ENCODE results near the gene PPFIA4. TPM values are rescaled to one million over a fixed set of nuclear protein-coding genes. Genes with fewer than 3 reads are reported as not detected.

Gene PPFIA4
- total RNA-seq, 1 experiment from 2014 or later = 10.8 TPM

DNA sequence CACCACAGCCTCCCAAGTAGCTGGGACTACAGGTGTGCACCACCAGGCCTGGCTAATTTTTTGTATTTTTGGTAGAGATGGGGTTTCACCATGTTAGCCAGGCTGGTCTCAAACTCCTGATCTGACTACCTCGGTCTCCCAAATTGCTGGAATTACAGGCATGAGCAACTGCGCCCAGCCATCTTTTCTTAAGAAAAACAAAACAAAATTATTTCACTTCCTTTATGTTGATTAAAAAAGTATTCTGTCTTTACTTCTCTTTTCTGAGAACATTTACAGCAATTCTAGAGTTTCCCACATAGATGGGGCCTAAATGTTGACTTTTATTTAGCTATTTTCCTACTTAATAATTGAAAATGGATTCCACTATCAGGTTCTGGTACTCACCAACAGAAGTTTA is 36.4 kb upstream of the PPFIA4 start:
- intact Hi-C loops (cut with micrococcal nuclease) = no loop called here
- H4K20me1 ChIP-seq (ENCODE audit: insufficient read depth) = no peaks in the 10 kb centered on the region
- TF ChIP-seq ELF1 (IDR thresholded peaks at IDR 0.05; ENCODE audit: borderline replicate concordance, low read depth) (no peak), RAD21 (IDR thresholded peaks at IDR 0.05; ENCODE audit: low read depth) (no peak), EZH2 (IDR thresholded peaks at IDR 0.05) (no peak), ZFX (IDR thresholded peaks at IDR 0.05) (no peak), SRF (IDR thresholded peaks at IDR 0.05; ENCODE audit: low read depth) (no peak), YY1 (IDR thresholded peaks at IDR 0.05; ENCODE audit: extremely low read depth, insufficient replicate concordance, low read depth, low read length) (no peak), SIN3A (IDR thresholded peaks at IDR 0.05; ENCODE audit: low read depth) (no peak), TCF7L2 (IDR thresholded peaks at IDR 0.05; ENCODE audit: borderline replicate concordance, extremely low read depth, insufficient read depth, insufficient read length) (no peak), CEBPB (IDR thresholded peaks at IDR 0.05; ENCODE audit: low read depth) (no peak), CBX3 (IDR thresholded peaks at IDR 0.05; ENCODE audit: low read depth) (no peak), JUND (IDR thresholded peaks at IDR 0.05) (no peak)
- TF ChIP-seq, protein P1, sequence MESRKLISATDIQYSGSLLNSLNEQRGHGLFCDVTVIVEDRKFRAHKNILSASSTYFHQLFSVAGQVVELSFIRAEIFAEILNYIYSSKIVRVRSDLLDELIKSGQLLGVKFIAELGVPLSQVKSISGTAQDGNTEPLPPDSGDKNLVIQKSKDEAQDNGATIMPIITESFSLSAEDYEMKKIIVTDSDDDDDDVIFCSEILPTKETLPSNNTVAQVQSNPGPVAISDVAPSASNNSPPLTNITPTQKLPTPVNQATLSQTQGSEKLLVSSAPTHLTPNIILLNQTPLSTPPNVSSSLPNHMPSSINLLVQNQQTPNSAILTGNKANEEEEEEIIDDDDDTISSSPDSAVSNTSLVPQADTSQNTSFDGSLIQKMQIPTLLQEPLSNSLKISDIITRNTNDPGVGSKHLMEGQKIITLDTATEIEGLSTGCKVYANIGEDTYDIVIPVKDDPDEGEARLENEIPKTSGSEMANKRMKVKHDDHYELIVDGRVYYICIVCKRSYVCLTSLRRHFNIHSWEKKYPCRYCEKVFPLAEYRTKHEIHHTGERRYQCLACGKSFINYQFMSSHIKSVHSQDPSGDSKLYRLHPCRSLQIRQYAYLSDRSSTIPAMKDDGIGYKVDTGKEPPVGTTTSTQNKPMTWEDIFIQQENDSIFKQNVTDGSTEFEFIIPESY (IDR thresholded peaks at IDR 0.05; ENCODE audit: extremely low read depth, insufficient replicate concordance, low read length) = no peak
- TF ChIP-seq, protein P2, sequence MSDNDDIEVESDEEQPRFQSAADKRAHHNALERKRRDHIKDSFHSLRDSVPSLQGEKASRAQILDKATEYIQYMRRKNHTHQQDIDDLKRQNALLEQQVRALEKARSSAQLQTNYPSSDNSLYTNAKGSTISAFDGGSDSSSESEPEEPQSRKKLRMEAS (IDR thresholded peaks at IDR 0.05) = no peak
- TF ChIP-seq, protein P3, sequence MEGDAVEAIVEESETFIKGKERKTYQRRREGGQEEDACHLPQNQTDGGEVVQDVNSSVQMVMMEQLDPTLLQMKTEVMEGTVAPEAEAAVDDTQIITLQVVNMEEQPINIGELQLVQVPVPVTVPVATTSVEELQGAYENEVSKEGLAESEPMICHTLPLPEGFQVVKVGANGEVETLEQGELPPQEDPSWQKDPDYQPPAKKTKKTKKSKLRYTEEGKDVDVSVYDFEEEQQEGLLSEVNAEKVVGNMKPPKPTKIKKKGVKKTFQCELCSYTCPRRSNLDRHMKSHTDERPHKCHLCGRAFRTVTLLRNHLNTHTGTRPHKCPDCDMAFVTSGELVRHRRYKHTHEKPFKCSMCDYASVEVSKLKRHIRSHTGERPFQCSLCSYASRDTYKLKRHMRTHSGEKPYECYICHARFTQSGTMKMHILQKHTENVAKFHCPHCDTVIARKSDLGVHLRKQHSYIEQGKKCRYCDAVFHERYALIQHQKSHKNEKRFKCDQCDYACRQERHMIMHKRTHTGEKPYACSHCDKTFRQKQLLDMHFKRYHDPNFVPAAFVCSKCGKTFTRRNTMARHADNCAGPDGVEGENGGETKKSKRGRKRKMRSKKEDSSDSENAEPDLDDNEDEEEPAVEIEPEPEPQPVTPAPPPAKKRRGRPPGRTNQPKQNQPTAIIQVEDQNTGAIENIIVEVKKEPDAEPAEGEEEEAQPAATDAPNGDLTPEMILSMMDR (IDR thresholded peaks at IDR 0.05 in 2 of 3, conservative IDR thresholded peaks at IDR 0.05 in 1 of 3; ENCODE audit: borderline replicate concordance in 1 of 3, insufficient read depth in 1 of 3, low read depth in 2 of 3, low read length in 2 of 3) = no peak
- TF ChIP-seq, protein P4, sequence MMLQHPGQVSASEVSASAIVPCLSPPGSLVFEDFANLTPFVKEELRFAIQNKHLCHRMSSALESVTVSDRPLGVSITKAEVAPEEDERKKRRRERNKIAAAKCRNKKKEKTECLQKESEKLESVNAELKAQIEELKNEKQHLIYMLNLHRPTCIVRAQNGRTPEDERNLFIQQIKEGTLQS (IDR thresholded peaks at IDR 0.05) = no peak
- TF ChIP-seq, protein P5, sequence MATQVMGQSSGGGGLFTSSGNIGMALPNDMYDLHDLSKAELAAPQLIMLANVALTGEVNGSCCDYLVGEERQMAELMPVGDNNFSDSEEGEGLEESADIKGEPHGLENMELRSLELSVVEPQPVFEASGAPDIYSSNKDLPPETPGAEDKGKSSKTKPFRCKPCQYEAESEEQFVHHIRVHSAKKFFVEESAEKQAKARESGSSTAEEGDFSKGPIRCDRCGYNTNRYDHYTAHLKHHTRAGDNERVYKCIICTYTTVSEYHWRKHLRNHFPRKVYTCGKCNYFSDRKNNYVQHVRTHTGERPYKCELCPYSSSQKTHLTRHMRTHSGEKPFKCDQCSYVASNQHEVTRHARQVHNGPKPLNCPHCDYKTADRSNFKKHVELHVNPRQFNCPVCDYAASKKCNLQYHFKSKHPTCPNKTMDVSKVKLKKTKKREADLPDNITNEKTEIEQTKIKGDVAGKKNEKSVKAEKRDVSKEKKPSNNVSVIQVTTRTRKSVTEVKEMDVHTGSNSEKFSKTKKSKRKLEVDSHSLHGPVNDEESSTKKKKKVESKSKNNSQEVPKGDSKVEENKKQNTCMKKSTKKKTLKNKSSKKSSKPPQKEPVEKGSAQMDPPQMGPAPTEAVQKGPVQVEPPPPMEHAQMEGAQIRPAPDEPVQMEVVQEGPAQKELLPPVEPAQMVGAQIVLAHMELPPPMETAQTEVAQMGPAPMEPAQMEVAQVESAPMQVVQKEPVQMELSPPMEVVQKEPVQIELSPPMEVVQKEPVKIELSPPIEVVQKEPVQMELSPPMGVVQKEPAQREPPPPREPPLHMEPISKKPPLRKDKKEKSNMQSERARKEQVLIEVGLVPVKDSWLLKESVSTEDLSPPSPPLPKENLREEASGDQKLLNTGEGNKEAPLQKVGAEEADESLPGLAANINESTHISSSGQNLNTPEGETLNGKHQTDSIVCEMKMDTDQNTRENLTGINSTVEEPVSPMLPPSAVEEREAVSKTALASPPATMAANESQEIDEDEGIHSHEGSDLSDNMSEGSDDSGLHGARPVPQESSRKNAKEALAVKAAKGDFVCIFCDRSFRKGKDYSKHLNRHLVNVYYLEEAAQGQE (IDR thresholded peaks at IDR 0.05; ENCODE audit: low read depth) = no peak
- H3K4me2 ChIP-seq (ENCODE audit: low read length) = no peak overlapping the region
- ChIA-PET RAD21 (ENCODE audit: low non-redundant PET in 1 of 2, low total read pairs in 2 of 2, uncharacterized antibody in 2 of 2, unreplicated experiment in 2 of 2) (no interaction called here), POLR2A (no interaction called here), CTCF (interaction anchor here (1.1 kb wide), 1 partner anchor 10 kb away, joined by 5 read pairs; no protein-coding TSS in a partner anchor)
- no TSS peak for BruUV-seq (replicated peaks)
- H3K27ac ChIP-seq (ENCODE audit: low read depth, low read length) = no peak overlapping the region
- H3K79me2 ChIP-seq (ENCODE audit: insufficient read depth, low read length) = no peaks in the 10 kb centered on the region
- ATAC-seq (no peak), DNase-seq (ENCODE audit: low read depth, low spot score) (no peak)
- no peak overlapping the region for H2AFZ ChIP-seq (ENCODE audit: low read depth, low read length, poor library complexity, severe bottlenecking)
- H3K36me3 ChIP-seq (ENCODE audit: control insufficient read depth in 1 of 2, insufficient read depth in 2 of 2, low read length in 2 of 2) = no peaks in the 10 kb centered on the region
- H3K9me3 ChIP-seq (ENCODE audit: control insufficient read depth in 1 of 2, insufficient read depth in 1 of 2, low read depth in 1 of 2, low read length in 2 of 2) = no peaks in the 10 kb centered on the region
- no peak overlapping the region for H3K9ac ChIP-seq (ENCODE audit: low read length)
- no peaks in the 10 kb centered on the region for H3K27me3 ChIP-seq (ENCODE audit: insufficient read depth, low read length)
- peaks cover 3% of the 10 kb centered on the region in 2 experiments; a peak in 2 of 4 replicates for H3K4me1 ChIP-seq (ENCODE audit: control insufficient read depth in 1 of 2, insufficient read depth in 2 of 2, low read length in 2 of 2)
- no peak overlapping the region for H3K4me3 ChIP-seq (replicated peaks in 1 of 2; ENCODE audit: low read depth in 1 of 2, low read length in 2 of 2)
- no peaks in the 10 kb centered on the region for H3K9me2 ChIP-seq (ENCODE audit: insufficient read depth)

Measured in HCT116 (cell line).